ENCODE data around the gene PIK3IP1. TPM values are rescaled to one million over a fixed set of nuclear protein-coding genes. Genes with fewer than 3 reads are reported as not detected.

The PIK3IP1 gene
- total and polyA plus RNA-seq, 4 donors, result 3.1 to 7.8 (median 6.0) TPM

DNA sequence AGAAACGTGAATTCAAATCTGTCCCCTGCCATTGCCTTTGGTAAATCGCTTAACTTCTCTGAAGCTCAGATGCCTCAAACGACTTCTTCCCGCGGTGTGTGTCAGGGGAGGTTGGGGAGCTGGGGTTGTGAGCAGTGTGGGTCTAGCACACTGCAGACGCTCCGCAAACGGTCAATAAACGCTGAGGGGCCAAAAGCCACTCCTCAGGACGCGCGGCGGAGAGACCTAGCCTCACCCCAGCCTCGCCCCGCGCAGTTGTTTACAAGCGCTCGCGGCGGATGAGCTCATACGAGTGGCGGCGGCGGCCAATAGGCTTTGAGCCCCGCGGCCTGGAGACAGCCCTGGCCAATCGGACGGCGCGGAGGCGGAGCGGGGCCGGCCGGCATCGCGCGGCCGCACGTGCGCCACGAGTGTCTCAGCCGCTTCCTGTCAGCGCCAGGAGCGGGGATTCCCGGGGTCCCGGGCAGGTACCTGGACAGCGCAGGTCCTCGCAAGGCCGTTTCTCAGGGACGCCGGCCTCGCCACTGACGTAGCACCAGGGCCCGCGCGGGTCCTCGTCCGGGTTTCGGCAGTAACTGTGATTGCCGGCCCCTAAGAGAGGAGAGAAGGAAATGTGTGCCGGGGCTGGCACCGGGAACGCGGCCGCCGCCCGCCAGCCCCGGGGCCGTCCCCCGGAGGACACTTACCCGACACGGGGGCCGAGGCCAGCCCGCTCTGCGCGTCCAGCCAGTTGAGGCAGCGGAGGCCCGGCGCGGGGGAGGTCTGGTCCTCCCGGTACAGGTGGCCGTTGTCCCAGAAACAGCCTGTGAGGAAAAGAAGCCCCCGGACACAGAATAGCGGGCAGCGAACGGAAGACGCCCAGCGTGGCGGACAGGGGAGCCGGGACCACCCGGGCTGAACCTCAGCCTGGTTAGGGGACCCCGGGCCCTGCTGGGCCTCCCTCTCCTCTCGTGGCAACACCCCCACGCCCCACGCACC is 1.5 kb downstream of the PIK3IP1 start:
- H3K9ac ChIP-seq (ENCODE audit: low read depth in 1 of 2, low read length in 2 of 2), result peak overlapping the region; percentile 72 to 85
- DNase-seq (ENCODE audit: low spot score), result peak; percentile 90
- H3K4me1 ChIP-seq (ENCODE audit: control insufficient read depth in 4 of 4, insufficient read depth in 4 of 4, low read length in 3 of 4), result peaks cover 3 to 22% (median 12%) of the 10 kb centered on the region in 4 donors

GRCh38 chr22:31289344-31289743 is 2.9 kb downstream of the PIK3IP1 start:
- WGBS, result 84% methylated on average over 13 of the region's 13 CpGs
- Histone ChIP-seq H3K4me1 (ENCODE audit: control insufficient read depth in 4 of 4, insufficient read depth in 4 of 4, low read length in 3 of 4) (peaks cover 3 to 22% (median 11%) of the 10 kb centered on the region in 4 donors), H3K27ac (ENCODE audit: low read depth in 1 of 2, low read length in 2 of 2) (peak overlapping the region in 1 of 2 donors; percentile 57), H3K27me3 (ENCODE audit: control insufficient read depth in 4 of 4, insufficient read depth in 4 of 4, low read length in 3 of 4) (no peaks in the 10 kb centered on the region), H3K9me3 (ENCODE audit: control insufficient read depth in 4 of 4, low read length in 3 of 4) (no peaks in the 10 kb centered on the region), H3K36me3 (ENCODE audit: control insufficient read depth in 4 of 4, insufficient read depth in 3 of 4, low read depth in 1 of 4, low read length in 3 of 4) (peaks cover 0 to 2% (median 0%) of the 10 kb centered on the region in 4 donors), H3K4me3 (ENCODE audit: low read depth in 1 of 3, low read length in 3 of 3) (no peak overlapping the region), H3K9ac (ENCODE audit: low read depth in 1 of 2, low read length in 2 of 2) (peak overlapping the region in 1 of 2 donors; percentile 83)
- DNase-seq (ENCODE audit: low spot score), result no peak
- TF ChIP-seq MAX (IDR thresholded peaks at IDR 0.05), result no peak
- TF ChIP-seq NR2F2 (IDR thresholded peaks at IDR 0.05), result no peak

More for the DNA sequence above, 1.5 kb downstream of the PIK3IP1 start:
- Histone ChIP-seq H3K4me3 (ENCODE audit: low read depth in 1 of 3, low read length in 3 of 3) (peak overlapping the region; percentile 21 to 62 (median 57)), H3K27ac (ENCODE audit: low read depth in 1 of 2, low read length in 2 of 2) (peak overlapping the region; percentile 69 to 75), H3K27me3 (ENCODE audit: control insufficient read depth in 4 of 4, insufficient read depth in 4 of 4, low read length in 3 of 4) (no peaks in the 10 kb centered on the region), H3K9me3 (ENCODE audit: control insufficient read depth in 4 of 4, low read length in 3 of 4) (no peaks in the 10 kb centered on the region), H3K36me3 (ENCODE audit: control insufficient read depth in 4 of 4, insufficient read depth in 3 of 4, low read depth in 1 of 4, low read length in 3 of 4) (peaks cover 0 to 2% (median 0%) of the 10 kb centered on the region in 4 donors)
- TF ChIP-seq FOXA2 (IDR thresholded peaks at IDR 0.05) (peak; percentile 62), RAD21 (IDR thresholded peaks at IDR 0.05) (no peak), YY1 (IDR thresholded peaks at IDR 0.05) (no peak), RXRA (IDR thresholded peaks at IDR 0.05) (peak; percentile 13 to 43), HNF4G (IDR thresholded peaks at IDR 0.05) (no peak), REST (IDR thresholded peaks at IDR 0.05) (no peak), JUND (IDR thresholded peaks at IDR 0.05) (peak; percentile 49 to 55), HNF4A (conservative IDR thresholded peaks at IDR 0.05) (no peak), EGR1 (IDR thresholded peaks at IDR 0.05; ENCODE audit: low read depth in 2 of 2) (no peak), FOXA1 (IDR thresholded peaks at IDR 0.05) (peak; percentile 42), GABPA (IDR thresholded peaks at IDR 0.05 in 1 of 2, conservative IDR thresholded peaks at IDR 0.05 in 1 of 2) (no peak), SP1 (IDR thresholded peaks at IDR 0.05) (peak; percentile 68), MAX (IDR thresholded peaks at IDR 0.05) (peak; percentile 29)
- 2% methylated on average over 94 of the region's 95 CpGs for WGBS
